Measurements from ENCODE around the gene NPAS1. TPM values are rescaled to one million over a fixed set of nuclear protein-coding genes. Genes with fewer than 3 reads are reported as not detected.

The NPAS1 gene
- total RNA-seq (2013): not detected
- not detected for polyA plus RNA-seq
- polyA minus RNA-seq: not detected in 2 replicates
- 0 to 0.43 (median 0.04) reads per million in 11 experiments for total RNA-seq

DNA sequence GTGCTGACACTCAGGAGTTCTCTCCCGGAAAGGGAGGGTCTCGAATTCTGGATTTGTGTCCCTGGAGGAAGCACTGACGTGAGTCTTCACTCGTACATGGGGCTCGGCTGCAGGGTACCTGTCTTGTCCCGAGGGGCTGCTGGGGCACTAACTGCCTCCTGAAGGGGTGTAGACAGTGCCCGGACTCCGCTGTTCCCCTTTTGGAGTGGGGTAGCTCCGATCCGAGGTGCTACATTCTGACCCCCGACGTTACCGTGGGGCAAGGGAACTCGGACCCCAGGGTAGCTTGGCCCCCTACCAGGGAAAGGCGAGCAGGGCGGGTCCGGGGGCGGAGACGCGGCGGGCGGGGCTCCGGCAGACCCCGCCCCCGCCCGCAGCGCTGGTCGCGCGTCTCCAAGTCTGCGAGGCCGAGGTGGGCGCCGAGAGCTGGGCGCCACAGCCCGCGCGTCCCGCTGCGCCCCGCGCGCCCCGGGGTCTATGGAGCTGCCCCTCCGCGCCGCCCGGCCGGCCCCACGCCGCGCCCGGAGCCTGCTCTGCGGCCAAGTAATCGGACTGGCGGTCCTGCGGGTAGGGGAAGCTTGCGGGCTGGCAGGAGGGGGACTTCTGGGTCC is at the start of gene NPAS1:
Gene NPAS1, plus strand, starts transcription at position 407 of the 611 bp plus-strand sequence. CDS start 1,211 bp downstream, outside the sequence.
- H3K36me3 Mint-ChIP-seq: peaks cover 0 to 2% of the 10 kb centered on the region in 2 donors

DNA sequence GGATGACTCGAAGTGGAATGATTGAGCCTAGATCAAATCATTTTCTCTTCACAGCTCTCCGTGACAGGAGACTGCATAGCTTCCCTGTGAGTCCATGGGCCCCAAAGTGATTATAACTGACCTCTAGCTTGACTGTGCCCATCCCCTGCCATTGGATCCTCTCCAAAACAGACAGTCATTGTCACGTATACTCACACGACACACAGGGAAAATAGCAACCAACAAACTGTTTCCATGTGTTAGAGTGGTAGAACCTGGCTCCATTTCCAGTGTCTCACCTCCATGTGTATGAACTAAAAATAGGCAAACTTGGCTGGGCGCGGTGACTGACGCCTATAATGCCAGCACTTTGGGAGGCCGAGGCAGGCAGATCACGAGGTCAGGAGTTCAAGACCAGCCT is 48.8 kb upstream of the NPAS1 start:
- peaks cover 34 to 37% of the 10 kb centered on the region in 2 donors for H3K36me3 Mint-ChIP-seq
- peaks cover 7% of the 10 kb centered on the region for H3K4me1 Mint-ChIP-seq
- Histone ChIP-seq H3K4me3 (replicated peaks in 1 of 3; ENCODE audit: low read depth in 2 of 3, low read length in 3 of 3) (no peak overlapping the region), H4K20me1 (ENCODE audit: insufficient read depth, low read length) (peaks cover 18% of the 10 kb centered on the region), H3K27me3 (ENCODE audit: control insufficient read depth in 2 of 2, insufficient read depth in 2 of 2, low read length in 2 of 2) (no peaks in the 10 kb centered on the region), H3K27ac (ENCODE audit: low read depth in 1 of 2, low read length in 2 of 2) (no peak overlapping the region), H3K79me2 (ENCODE audit: insufficient read depth, low read length) (peaks cover 6% of the 10 kb centered on the region), H3K9ac (ENCODE audit: insufficient read depth, low read length, poor library complexity, severe bottlenecking) (no peak overlapping the region), H3K4me1 (ENCODE audit: control insufficient read depth in 1 of 2, insufficient read depth in 2 of 2, low read length in 2 of 2) (peaks cover 0 to 6% of the 10 kb centered on the region in 2 donors), H3K9me3 (replicated peaks in 1 of 2; ENCODE audit: control insufficient read depth in 1 of 2, insufficient read depth in 1 of 2, low read length in 2 of 2) (no peaks in the 10 kb centered on the region), H3K36me3 (replicated peaks in 1 of 2; ENCODE audit: control insufficient read depth in 1 of 2, insufficient read depth in 2 of 2, low read length in 2 of 2) (peaks cover 2 to 40% of the 10 kb centered on the region in 2 donors), H2AFZ (ENCODE audit: insufficient read depth, low read depth, low read length, poor library complexity, severe bottlenecking) (no peak overlapping the region), H3K4me2 (replicated peaks; ENCODE audit: extremely low read depth, low read length, poor library complexity, severe bottlenecking) (no peak overlapping the region)
- peaks cover 0 to 3% (median 0%) of the 10 kb centered on the region in 3 donors for H3K27me3 Mint-ChIP-seq (ENCODE audit: low read depth in 3 of 3)
- peaks cover 0 to 4% (median 0%) of the 10 kb centered on the region in 7 donors for H3K9me3 Mint-ChIP-seq
- TF ChIP-seq, protein P1, sequence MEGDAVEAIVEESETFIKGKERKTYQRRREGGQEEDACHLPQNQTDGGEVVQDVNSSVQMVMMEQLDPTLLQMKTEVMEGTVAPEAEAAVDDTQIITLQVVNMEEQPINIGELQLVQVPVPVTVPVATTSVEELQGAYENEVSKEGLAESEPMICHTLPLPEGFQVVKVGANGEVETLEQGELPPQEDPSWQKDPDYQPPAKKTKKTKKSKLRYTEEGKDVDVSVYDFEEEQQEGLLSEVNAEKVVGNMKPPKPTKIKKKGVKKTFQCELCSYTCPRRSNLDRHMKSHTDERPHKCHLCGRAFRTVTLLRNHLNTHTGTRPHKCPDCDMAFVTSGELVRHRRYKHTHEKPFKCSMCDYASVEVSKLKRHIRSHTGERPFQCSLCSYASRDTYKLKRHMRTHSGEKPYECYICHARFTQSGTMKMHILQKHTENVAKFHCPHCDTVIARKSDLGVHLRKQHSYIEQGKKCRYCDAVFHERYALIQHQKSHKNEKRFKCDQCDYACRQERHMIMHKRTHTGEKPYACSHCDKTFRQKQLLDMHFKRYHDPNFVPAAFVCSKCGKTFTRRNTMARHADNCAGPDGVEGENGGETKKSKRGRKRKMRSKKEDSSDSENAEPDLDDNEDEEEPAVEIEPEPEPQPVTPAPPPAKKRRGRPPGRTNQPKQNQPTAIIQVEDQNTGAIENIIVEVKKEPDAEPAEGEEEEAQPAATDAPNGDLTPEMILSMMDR (IDR thresholded peaks at IDR 0.05): no peak
- H3K27ac Mint-ChIP-seq: no peak overlapping the region
- intact Hi-C loops (cut with micrococcal nuclease): no loop called here
- 86% methylated on average over 2 of the region's 9 CpGs for WGBS (ENCODE audit: insufficient coverage)
- DNase-seq: no peak
- no peak overlapping the region for H3K4me3 Mint-ChIP-seq

More for the DNA sequence above, at the start of gene NPAS1:
- H3K27me3 Mint-ChIP-seq (ENCODE audit: low read depth in 3 of 3): peaks cover 59 to 85% (median 81%) of the 10 kb centered on the region in 3 donors
- H2AFZ ChIP-seq (ENCODE audit: insufficient read depth, low read depth, low read length, poor library complexity, severe bottlenecking): no peak within 1 kb of the TSS
- H3K4me2 ChIP-seq (replicated peaks; ENCODE audit: extremely low read depth, low read length, poor library complexity, severe bottlenecking): peak within 1 kb of the TSS; percentile 26
- no peak within 1 kb of the TSS for H3K4me3 ChIP-seq (replicated peaks in 1 of 3; ENCODE audit: low read depth in 2 of 3, low read length in 3 of 3)
- TF ChIP-seq, protein P1 (IDR thresholded peaks at IDR 0.05): no peak
- peak within 1 kb of the TSS in 1 of 7 donors; percentile 57 for H3K27ac Mint-ChIP-seq
- peaks cover 0 to 9% of the 10 kb centered on the region in 2 donors for H3K9me3 ChIP-seq (replicated peaks in 1 of 2; ENCODE audit: control insufficient read depth in 1 of 2, insufficient read depth in 1 of 2, low read length in 2 of 2)
- H3K27me3 ChIP-seq (ENCODE audit: control insufficient read depth in 2 of 2, insufficient read depth in 2 of 2, low read length in 2 of 2): peaks cover 46 to 61% of the 10 kb centered on the region in 2 donors
- H3K4me3 Mint-ChIP-seq: peak within 1 kb of the TSS; percentile 16 to 77
- H3K79me2 ChIP-seq (ENCODE audit: insufficient read depth, low read length): no peaks in the 10 kb centered on the region
- no peak for DNase-seq
- peaks cover 0 to 12% of the 10 kb centered on the region in 2 donors for H3K4me1 ChIP-seq (ENCODE audit: control insufficient read depth in 1 of 2, insufficient read depth in 2 of 2, low read length in 2 of 2)
- H3K4me1 Mint-ChIP-seq: peaks cover 10% of the 10 kb centered on the region
- H3K27ac ChIP-seq (ENCODE audit: low read depth in 1 of 2, low read length in 2 of 2): no peak within 1 kb of the TSS
- H4K20me1 ChIP-seq (ENCODE audit: insufficient read depth, low read length): no peaks in the 10 kb centered on the region
- peaks cover 0 to 6% (median 3%) of the 10 kb centered on the region in 7 donors for H3K9me3 Mint-ChIP-seq
- no peak within 1 kb of the TSS for H3K9ac ChIP-seq (ENCODE audit: insufficient read depth, low read length, poor library complexity, severe bottlenecking)
- no peaks in the 10 kb centered on the region for H3K36me3 ChIP-seq (replicated peaks in 1 of 2; ENCODE audit: control insufficient read depth in 1 of 2, insufficient read depth in 2 of 2, low read length in 2 of 2)
- intact Hi-C loops (cut with micrococcal nuclease): no loop called here
- WGBS (ENCODE audit: insufficient coverage): 2% methylated on average over 53 of the region's 58 CpGs
